Inflammatory macrophage treated with lipopolysaccharide for 4 hours (primary cell): Measurements from ENCODE around the gene ARFGAP2.
A peak's percentile ranks its signal among the peaks of the same experiment; 100 is the strongest.

Experiments
- DNase-seq: peaks from one replicate; pipeline ENCODE4 v3.0.0-alpha.2; 2020

The ARFGAP2 gene

GRCh38 chr11:47166368-47166767 lies 10.3 kb downstream of the ARFGAP2 start:
- no peak for DNase-seq

- DNase-seq = no peak
Observed at GRCh38 chr11:47165253-47165840, 11.3 kb downstream of the ARFGAP2 start.

GRCh38 chr11:47164321-47164720 lies 12.4 kb downstream of the ARFGAP2 start:
- DNase-seq = no peak

GRCh38 chr11:47163898-47164297 lies 12.8 kb downstream of the ARFGAP2 start:
- no peak for DNase-seq

- DNase-seq = no peak
Observed at GRCh38 chr11:47163193-47163592, 13.5 kb downstream of the ARFGAP2 start.

GRCh38 chr11:47162426-47162825 lies 14.3 kb downstream of the ARFGAP2 start:
- DNase-seq = no peak

GRCh38 chr11:47161890-47162289 lies 14.8 kb downstream of the ARFGAP2 start:
- DNase-seq = no peak

- peak; percentile 54 for DNase-seq
Observed at GRCh38 chr11:47161134-47161854, 15.4 kb downstream of the ARFGAP2 start.

GRCh38 chr11:47160753-47161133 lies 15.9 kb downstream of the ARFGAP2 start:
- DNase-seq = no peak

- DNase-seq = no peak
Observed at GRCh38 chr11:47158242-47158641, 18.4 kb downstream of the ARFGAP2 start.

GRCh38 chr11:47157805-47158204 lies 18.9 kb downstream of the ARFGAP2 start:
- DNase-seq = no peak

- DNase-seq = no peak
Observed at GRCh38 chr11:47156951-47157350, 19.7 kb downstream of the ARFGAP2 start.

- no peak for DNase-seq
Observed at GRCh38 chr11:47156333-47156732, 20.3 kb downstream of the ARFGAP2 start.

GRCh38 chr11:47155879-47156278 lies 20.8 kb downstream of the ARFGAP2 start:
- DNase-seq = no peak

- no peak for DNase-seq
Observed at GRCh38 chr11:47154616-47155570, 21.8 kb downstream of the ARFGAP2 start.

- peak; percentile 65 for DNase-seq
Observed at GRCh38 chr11:47152953-47153950, 23.4 kb downstream of the ARFGAP2 start.

- DNase-seq = no peak
Observed at GRCh38 chr11:47152126-47152952, 24.3 kb downstream of the ARFGAP2 start.

- DNase-seq = no peak
Observed at GRCh38 chr11:47149782-47150181, 26.9 kb downstream of the ARFGAP2 start.

GRCh38 chr11:47148903-47149531 lies 27.7 kb downstream of the ARFGAP2 start:
- no peak for DNase-seq

GRCh38 chr11:47148270-47148669 lies 28.4 kb downstream of the ARFGAP2 start:
- no peak for DNase-seq

GRCh38 chr11:47147681-47148080 lies 29.0 kb downstream of the ARFGAP2 start:
- DNase-seq = no peak
